Thyroid gland (tissue), 4 donors: ENCODE measurements around the gene ZNF330. TPM values are rescaled to one million over a fixed set of nuclear protein-coding genes. Genes with fewer than 3 reads are reported as not detected.

Experiments
- DNase-seq, 2 donors: peaks; one replicate each; pipeline ENCODE4 v3.0.0-alpha.2; 2019
- H3K27ac ChIP-seq, 3 donors: fragments of 200-600 bp; sonication (generic); 1 replicate in 2 of 3; 2 replicates in 1 of 3; pipeline ENCODE4 v1.5.1; 2016 to 2019; ENCODE audit warnings: mild to moderate bottlenecking in 1 of 3, moderate library complexity in 1 of 3
- H3K27me3 ChIP-seq: fragments of 200-600 bp; sonication (generic); one replicate; pipeline ENCODE4 v1.5.1; 2019
- H3K36me3 ChIP-seq, 2 donors: fragments of 200-600 bp; sonication (generic); one replicate each; pipeline ENCODE4 v1.5.1; 2016 to 2019
- H3K4me1 ChIP-seq, 2 donors: fragments of 200-600 bp; sonication (generic); one replicate each; pipeline ENCODE4 v1.5.1; 2017 to 2019
- H3K4me3 ChIP-seq, 3 donors: fragments of 200-600 bp; sonication (generic); replicated peaks in 1 of 3; 1 replicate in 2 of 3; 2 replicates in 1 of 3; pipeline ENCODE4 v1.5.1; 2016; ENCODE audit warnings: mild to moderate bottlenecking in 1 of 3
- H3K9me3 ChIP-seq: fragments of 200-600 bp; sonication (generic); one replicate; pipeline ENCODE4 v1.5.1; 2017
- CTCF ChIP-seq, 6 experiments: fragments of 200-600 bp in 3 of 6; fragments of 450-650 bp in 3 of 6; sonication (generic) in 3 of 6; IDR thresholded peaks; one replicate each; pipeline ENCODE4 v1.5.1; 2016 to 2019; ENCODE audit warnings: antibody characterized with exemption in 6 of 6, mild to moderate bottlenecking in 2 of 6, inconsistent platforms in 1 of 6, moderate library complexity in 1 of 6
- POLR2A ChIP-seq, 2 donors: fragments of 450-650 bp; IDR thresholded peaks; one replicate each; pipeline ENCODE4 v1.6.1; 2017; ENCODE audit warnings: antibody characterized with exemption in 2 of 2, mild to moderate bottlenecking in 2 of 2, moderate library complexity in 1 of 2
- WGBS, 2 donors: methylation state at CpG; one replicate each; pipeline ENCODE4 v1.1.5; 2017; 5-methylcytosine and 5-hydroxymethylcytosine counted together
- intact Hi-C: fragments of 100-400 bp; cut with DNase I; formaldehyde crosslinking; loops from one replicate; pipeline ENCODE4 v1.15.1; 2023
- total RNA-seq, 4 donors: library from RNA; depleted of rRNA; stranded (reverse); fragments of >200 nt; gene quantifications; one replicate each; pipeline ENCODE4 v1.2.3, GENCODE V29; 2016

ZNF330 gene
- total RNA-seq, 4 donors from 2014 or later: 42.7 to 57.9 (median 46.4) TPM

DNA sequence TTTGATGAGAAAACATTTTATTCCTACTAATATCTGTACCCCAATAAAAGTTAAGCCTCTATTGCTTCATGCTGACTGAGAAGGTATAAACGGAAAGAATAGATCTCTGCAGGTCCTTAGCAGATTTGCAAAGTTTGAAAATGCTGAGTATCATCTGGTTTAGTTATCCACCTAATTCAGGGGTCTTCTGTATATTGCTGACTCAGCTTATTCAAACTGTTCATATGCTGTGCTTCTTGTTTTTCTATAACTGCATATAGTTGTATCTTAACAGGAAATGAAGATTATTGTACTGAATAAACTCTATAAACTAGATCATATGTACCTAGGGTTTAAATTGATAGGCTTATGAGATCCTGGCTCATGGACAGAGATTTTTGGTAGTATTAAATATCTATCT lies 23.7 kb downstream of the ZNF330 start:
- no peaks in the 10 kb centered on the region for H3K27me3 ChIP-seq
- no peak overlapping the region for H3K27ac ChIP-seq
- TF ChIP-seq CTCF (IDR thresholded peaks at IDR 0.05) (no peak), POLR2A (IDR thresholded peaks at IDR 0.05) (no peak)
- intact Hi-C loops: no loop called here
- H3K4me3 ChIP-seq: no peak overlapping the region
- 89 to 92% methylated on average over 1 of the region's 1 CpG for whole genome bisulfite sequencing, 2 donors
- DNase-seq: no peak
- H3K9me3 ChIP-seq: no peaks in the 10 kb centered on the region
- H3K4me1 ChIP-seq: peaks cover 7 to 14% of the 10 kb centered on the region in 2 donors
- H3K36me3 ChIP-seq: no peaks in the 10 kb centered on the region

DNA sequence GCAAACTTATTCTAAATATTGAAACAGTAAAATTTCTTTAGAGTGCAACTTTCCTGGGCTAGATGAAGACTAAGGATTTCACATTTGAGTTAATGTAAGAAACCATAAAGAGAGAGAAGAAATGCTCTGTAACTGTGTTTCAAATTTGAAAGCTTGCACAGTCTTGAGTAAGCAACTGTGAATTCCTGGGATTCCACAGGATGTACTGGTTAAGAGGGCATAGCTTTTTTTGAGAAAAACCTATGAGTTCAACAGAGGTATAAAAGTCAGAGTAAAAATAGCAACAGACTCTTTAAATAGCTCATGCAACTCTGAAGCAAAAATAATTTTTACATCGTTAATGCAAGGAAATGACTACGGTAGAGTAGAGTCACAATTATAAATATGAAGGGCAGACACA lies 25.5 kb downstream of the ZNF330 start:
- Histone ChIP-seq H3K27me3 (no peaks in the 10 kb centered on the region), H3K4me1 (peaks cover 10 to 14% of the 10 kb centered on the region in 2 donors), H3K27ac (peak overlapping the region; percentile 56 to 89 (median 75)), H3K4me3 (no peak overlapping the region), H3K9me3 (no peaks in the 10 kb centered on the region), H3K36me3 (no peaks in the 10 kb centered on the region)
- TF ChIP-seq CTCF (IDR thresholded peaks at IDR 0.05) (no peak), POLR2A (IDR thresholded peaks at IDR 0.05) (peak in 1 of 2 donors; percentile 4)
- no peak for DNase-seq
- WGBS, 2 donors: 8 to 11% methylated on average over 2 of the region's 2 CpGs
- intact Hi-C loops: no loop called here

- intact Hi-C loops: no loop called here
- H3K27me3 ChIP-seq: no peaks in the 10 kb centered on the region
- peak overlapping the region; percentile 56 to 89 (median 75) for H3K27ac ChIP-seq
- 51 to 63% methylated on average over 2 of the region's 2 CpGs for WGBS, 2 donors
- no peak for TF ChIP-seq POLR2A (IDR thresholded peaks at IDR 0.05)
- TF ChIP-seq CTCF (IDR thresholded peaks at IDR 0.05): no peak
- H3K9me3 ChIP-seq: no peaks in the 10 kb centered on the region
- DNase-seq: no peak
- H3K4me3 ChIP-seq: no peak overlapping the region
- H3K36me3 ChIP-seq: no peaks in the 10 kb centered on the region
- peaks cover 10 to 14% of the 10 kb centered on the region in 2 donors for H3K4me1 ChIP-seq
These were observed 26.2 kb downstream of the ZNF330 start for GRCh38 chr4:141246683-141247429.

DNA sequence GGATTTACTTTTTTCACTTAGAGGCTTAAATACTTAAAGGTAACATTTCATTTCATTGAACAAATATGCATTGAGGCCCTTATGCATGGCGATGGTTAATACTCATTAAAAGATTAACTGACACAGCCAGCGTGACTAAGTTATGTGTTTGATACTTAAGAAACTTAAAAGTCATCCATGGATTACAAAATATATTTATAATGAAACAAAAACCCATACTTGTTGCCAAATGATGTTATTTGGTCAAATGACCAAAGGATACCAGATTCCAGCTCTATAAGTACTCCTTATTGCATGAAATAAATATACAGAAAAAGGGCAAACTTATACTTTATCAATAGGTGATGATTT lies 26.7 kb downstream of the ZNF330 start:
- no peak for DNase-seq
- Histone ChIP-seq H3K27ac (peak overlapping the region in 1 of 3 donors; percentile 89), H3K4me3 (no peak overlapping the region), H3K36me3 (no peaks in the 10 kb centered on the region), H3K9me3 (no peaks in the 10 kb centered on the region), H3K4me1 (peaks cover 10 to 14% of the 10 kb centered on the region in 2 donors), H3K27me3 (no peaks in the 10 kb centered on the region)
- WGBS, 2 donors: 85 to 93% methylated on average over 2 of the region's 2 CpGs
- intact Hi-C loops: no loop called here
- no peak for TF ChIP-seq POLR2A (IDR thresholded peaks at IDR 0.05)
- no peak for TF ChIP-seq CTCF (IDR thresholded peaks at IDR 0.05)

DNA sequence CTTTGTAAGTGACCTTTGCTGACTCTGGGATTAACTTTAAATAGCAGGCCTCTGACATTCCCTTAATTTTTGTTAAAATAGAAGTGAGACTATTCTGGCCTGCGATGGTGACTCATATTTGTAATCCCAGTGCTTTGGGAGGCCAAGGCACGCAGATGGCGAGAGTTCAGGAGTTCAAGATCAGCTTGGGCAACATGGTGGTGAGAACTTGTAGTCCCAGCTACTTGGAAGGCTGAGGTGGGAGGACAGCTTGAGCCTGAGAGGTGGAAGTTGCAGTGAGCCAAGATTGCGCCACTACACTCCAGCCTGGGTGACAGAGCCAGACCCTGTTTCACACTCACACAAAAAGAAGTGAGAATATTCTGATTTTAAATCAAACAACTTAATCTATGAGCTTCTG lies 27.3 kb downstream of the ZNF330 start:
- Histone ChIP-seq H3K4me1 (peaks cover 10 to 14% of the 10 kb centered on the region in 2 donors), H3K27me3 (no peaks in the 10 kb centered on the region), H3K4me3 (no peak overlapping the region), H3K27ac (no peak overlapping the region), H3K9me3 (no peaks in the 10 kb centered on the region), H3K36me3 (no peaks in the 10 kb centered on the region)
- no peak for TF ChIP-seq CTCF (IDR thresholded peaks at IDR 0.05)
- TF ChIP-seq POLR2A (IDR thresholded peaks at IDR 0.05): no peak
- intact Hi-C loops: no loop called here
- 88 to 89% methylated on average over 4 of the region's 4 CpGs for WGBS, 2 donors
- peak in 1 of 2 donors; percentile 5 for DNase-seq
